ENCODE data around the gene FREM1.

Gene FREM1

GRCh38 chr9:14883310-14883944 lies 26.8 kb downstream of the FREM1 start:
- in situ Hi-C loops (cut with MboI; ENCODE audit: low pct_unique_long_range_greater_than_20kb, low sequenced_read_pairs, unreplicated experiment), result no loop called here
- no peak for DNase-seq (ENCODE audit: low spot score)
- TF ChIP-seq CTCF (IDR thresholded peaks at IDR 0.05; ENCODE audit: extremely low read depth, insufficient read depth, missing control alignments), result no peak

- TF ChIP-seq CTCF (IDR thresholded peaks at IDR 0.05; ENCODE audit: extremely low read depth, insufficient read depth, missing control alignments), result no peak
- in situ Hi-C loops (cut with MboI; ENCODE audit: low pct_unique_long_range_greater_than_20kb, low sequenced_read_pairs, unreplicated experiment), result no loop called here
- no peak for DNase-seq (ENCODE audit: low spot score)
Observed at GRCh38 chr9:14882090-14882489, 28.1 kb downstream of the FREM1 start.

- in situ Hi-C loops (cut with MboI; ENCODE audit: low pct_unique_long_range_greater_than_20kb, low sequenced_read_pairs, unreplicated experiment), result no loop called here
- no peak for TF ChIP-seq CTCF (IDR thresholded peaks at IDR 0.05; ENCODE audit: extremely low read depth, insufficient read depth, missing control alignments)
- no peak for DNase-seq (ENCODE audit: low spot score)
Observed at GRCh38 chr9:14881006-14881405, 29.2 kb downstream of the FREM1 start.

GRCh38 chr9:14870090-14870489 lies 40.1 kb downstream of the FREM1 start:
- in situ Hi-C loops (cut with MboI; ENCODE audit: low pct_unique_long_range_greater_than_20kb, low sequenced_read_pairs, unreplicated experiment), result no loop called here
- TF ChIP-seq CTCF (IDR thresholded peaks at IDR 0.05; ENCODE audit: extremely low read depth, insufficient read depth, missing control alignments), result no peak
- no peak for DNase-seq (ENCODE audit: low spot score)

GRCh38 chr9:14869671-14870070 lies 40.6 kb downstream of the FREM1 start:
- in situ Hi-C loops (cut with MboI; ENCODE audit: low pct_unique_long_range_greater_than_20kb, low sequenced_read_pairs, unreplicated experiment), result no loop called here
- TF ChIP-seq CTCF (IDR thresholded peaks at IDR 0.05; ENCODE audit: extremely low read depth, insufficient read depth, missing control alignments), result no peak

GRCh38 chr9:14868772-14869583 lies 41.2 kb downstream of the FREM1 start:
- TF ChIP-seq CTCF (IDR thresholded peaks at IDR 0.05; ENCODE audit: extremely low read depth, insufficient read depth, missing control alignments), result no peak
- in situ Hi-C loops (cut with MboI; ENCODE audit: low pct_unique_long_range_greater_than_20kb, low sequenced_read_pairs, unreplicated experiment), result no loop called here
- DNase-seq (ENCODE audit: low spot score), result no peak

More at GRCh38 chr9:14869671-14870070, 40.6 kb downstream of the FREM1 start:
- DNase-seq (ENCODE audit: low spot score), result no peak

All from GM13977 (cell line).